Measurements from ENCODE around the gene OR2A25.
"Not testable (repeated sequence)": the region's sequence is repeated elsewhere in the genome, so short reads cannot be mapped to it uniquely, and the experiment has no call there.

Gene OR2A25, protein sequence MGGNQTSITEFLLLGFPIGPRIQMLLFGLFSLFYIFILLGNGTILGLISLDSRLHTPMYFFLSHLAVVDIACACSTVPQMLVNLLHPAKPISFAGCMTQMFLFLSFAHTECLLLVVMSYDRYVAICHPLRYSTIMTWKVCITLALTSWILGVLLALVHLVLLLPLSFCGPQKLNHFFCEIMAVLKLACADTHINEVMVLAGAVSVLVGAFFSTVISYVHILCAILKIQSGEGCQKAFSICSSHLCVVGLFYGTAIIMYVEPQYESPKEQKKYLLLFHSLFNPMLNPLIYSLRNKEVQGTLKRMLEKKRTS

DNA sequence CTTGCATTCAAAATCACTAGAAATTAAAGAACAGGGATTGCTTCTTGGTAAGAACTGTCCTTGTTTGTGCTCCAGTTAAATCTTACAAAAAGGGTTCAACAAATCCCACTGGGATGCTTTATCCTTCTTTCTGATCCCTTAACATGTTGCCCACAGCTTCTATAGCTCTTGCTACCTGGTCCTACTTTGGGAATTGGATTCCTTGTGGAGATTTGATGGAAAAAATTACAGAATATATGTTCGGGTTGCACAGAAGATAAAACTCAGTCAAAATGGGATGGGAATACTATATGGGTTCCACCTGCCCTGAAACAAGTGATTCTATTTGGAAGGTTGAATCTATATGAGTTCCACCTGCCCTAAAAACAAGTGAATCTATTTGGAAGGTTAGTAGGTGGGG lies at the start of gene OR2A25:
OR2A25 (plus strand) TSS at position 301 of the 400 bp plus-strand sequence. CDS start 4,409 bp downstream, outside the sequence.
- in situ Hi-C loops (cut with MboI; ENCODE audit: low sequenced_read_pairs), result no loop called here

- in situ Hi-C loops (cut with MboI; ENCODE audit: low sequenced_read_pairs), result no loop called here
Observed at GRCh38 chr7:144020340-144020739, 49.3 kb upstream of the OR2A25 start.

- in situ Hi-C loops (cut with MboI; ENCODE audit: low sequenced_read_pairs), result no loop called here
Observed at GRCh38 chr7:144022169-144022568, 47.4 kb upstream of the OR2A25 start.

GRCh38 chr7:144023171-144023827 lies 46.3 kb upstream of the OR2A25 start:
- in situ Hi-C loops (cut with MboI; ENCODE audit: low sequenced_read_pairs), result no loop called here

GRCh38 chr7:144024213-144024612 lies 45.4 kb upstream of the OR2A25 start:
- in situ Hi-C loops (cut with MboI; ENCODE audit: low sequenced_read_pairs), result no loop called here

- in situ Hi-C loops (cut with MboI; ENCODE audit: low sequenced_read_pairs), result no loop called here
Observed at GRCh38 chr7:144026203-144026883, 43.3 kb upstream of the OR2A25 start.

DNA sequence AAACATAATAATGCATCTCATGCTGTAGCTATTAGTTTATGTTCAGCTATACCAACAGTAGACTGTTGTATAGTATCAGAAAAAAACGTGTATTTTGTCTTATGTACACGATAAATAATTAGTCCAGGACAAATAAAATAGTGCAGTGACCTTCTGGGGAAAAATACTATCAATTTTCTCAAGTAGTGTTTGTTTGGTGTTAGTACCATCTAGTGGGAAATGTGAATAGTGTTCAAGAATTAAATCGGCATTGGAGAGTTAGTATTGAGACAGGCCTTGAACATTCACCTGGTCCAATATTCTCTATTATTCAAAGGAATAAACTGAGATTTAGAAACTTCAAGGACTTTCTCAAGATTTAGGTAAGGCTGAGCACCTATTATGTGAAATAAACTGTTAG lies 42.5 kb upstream of the OR2A25 start:
- in situ Hi-C loops (cut with MboI; ENCODE audit: low sequenced_read_pairs), result no loop called here

GRCh38 chr7:144027974-144028373 lies 41.6 kb upstream of the OR2A25 start:
- in situ Hi-C loops (cut with MboI; ENCODE audit: low sequenced_read_pairs), result no loop called here

- in situ Hi-C loops (cut with MboI; ENCODE audit: low sequenced_read_pairs), result no loop called here
Observed at GRCh38 chr7:144028547-144028946, 41.1 kb upstream of the OR2A25 start.

- in situ Hi-C loops (cut with MboI; ENCODE audit: low sequenced_read_pairs), result no loop called here
Observed at GRCh38 chr7:144032516-144032915, 37.1 kb upstream of the OR2A25 start.

GRCh38 chr7:144032985-144033709 lies 36.5 kb upstream of the OR2A25 start:
- in situ Hi-C loops (cut with MboI; ENCODE audit: low sequenced_read_pairs), result no loop called here

GRCh38 chr7:144035385-144035784 lies 34.2 kb upstream of the OR2A25 start:
- in situ Hi-C loops (cut with MboI; ENCODE audit: low sequenced_read_pairs), result no loop called here

- in situ Hi-C loops (cut with MboI; ENCODE audit: low sequenced_read_pairs), result no loop called here
Observed at GRCh38 chr7:144036302-144036885, 33.2 kb upstream of the OR2A25 start.

GRCh38 chr7:144037414-144038035 lies 32.1 kb upstream of the OR2A25 start:
- in situ Hi-C loops (cut with MboI; ENCODE audit: low sequenced_read_pairs), result no loop called here

DNA sequence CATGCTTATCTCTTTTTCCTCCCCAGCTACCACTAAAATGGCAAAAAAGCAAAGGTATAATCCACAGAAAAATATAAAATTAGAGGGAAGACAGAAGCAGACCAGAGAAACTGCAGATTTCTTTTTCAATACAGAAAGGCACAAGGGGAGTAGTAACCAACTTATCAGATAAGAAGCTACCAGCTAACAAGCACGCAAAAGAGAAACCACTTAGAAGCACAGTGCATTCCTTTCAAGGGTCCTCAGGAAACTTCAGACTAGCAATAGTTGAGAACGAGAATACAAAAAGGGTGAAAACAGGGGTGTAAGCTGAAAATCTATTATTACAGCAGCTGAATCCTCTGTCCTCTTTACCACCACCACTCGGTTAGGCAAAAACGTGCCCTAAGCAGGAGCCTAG lies 30.7 kb upstream of the OR2A25 start:
- in situ Hi-C loops (cut with MboI; ENCODE audit: low sequenced_read_pairs), result no loop called here

- in situ Hi-C loops (cut with MboI; ENCODE audit: low sequenced_read_pairs), result no loop called here
Observed at GRCh38 chr7:144048648-144049047, 21.0 kb upstream of the OR2A25 start, which contains the start of gene OR2A5. OR2A5 (plus strand) TSS chr7:144048948; CDS start chr7:144050402, 1,454 bp downstream.

GRCh38 chr7:144049491-144049890 lies 20.1 kb upstream of the OR2A25 start:
- in situ Hi-C loops (cut with MboI; ENCODE audit: low sequenced_read_pairs), result no loop called here

DNA sequence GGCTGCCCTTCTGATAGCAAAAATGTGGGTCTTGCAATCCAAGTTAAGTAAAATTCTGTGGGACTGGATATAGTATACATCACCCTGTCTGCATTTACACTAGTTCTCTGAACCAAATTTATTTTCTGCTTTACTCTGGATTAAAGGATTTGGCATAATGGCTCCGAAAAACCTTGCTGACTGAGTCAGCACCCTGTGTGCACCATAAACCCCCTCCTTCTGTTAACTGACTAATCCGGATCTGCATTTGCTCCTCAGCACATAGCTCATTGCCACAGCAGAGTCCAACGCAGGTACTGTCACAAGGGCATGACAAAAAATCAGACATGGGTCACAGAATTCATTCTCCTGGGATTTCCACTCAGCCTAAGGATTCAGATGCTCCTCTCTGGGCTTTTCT lies 19.5 kb upstream of the OR2A25 start:
- in situ Hi-C loops (cut with MboI; ENCODE audit: low sequenced_read_pairs), result no loop called here

DNA sequence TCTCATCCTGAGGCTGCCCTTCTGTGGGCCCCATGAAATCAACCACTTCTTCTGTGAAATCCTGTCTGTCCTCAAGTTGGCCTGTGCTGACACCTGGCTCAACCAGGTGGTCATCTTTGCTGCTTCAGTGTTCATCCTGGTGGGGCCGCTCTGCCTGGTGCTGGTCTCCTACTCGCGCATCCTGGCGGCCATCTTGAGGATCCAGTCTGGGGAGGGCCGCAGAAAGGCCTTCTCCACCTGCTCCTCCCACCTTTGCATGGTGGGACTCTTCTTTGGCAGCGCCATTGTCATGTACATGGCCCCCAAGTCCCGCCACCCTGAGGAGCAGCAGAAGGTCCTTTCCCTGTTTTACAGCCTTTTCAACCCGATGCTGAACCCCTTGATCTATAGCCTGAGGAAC lies 18.7 kb upstream of the OR2A25 start:
- in situ Hi-C loops (cut with MboI; ENCODE audit: low sequenced_read_pairs), result not testable (repeated sequence)

- in situ Hi-C loops (cut with MboI; ENCODE audit: low sequenced_read_pairs), result no loop called here
Observed at GRCh38 chr7:144057954-144058353, 11.7 kb upstream of the OR2A25 start.

Measured in HL-60/S4 treated with retinoic acid at 250 ng/mL for 4 days and 3 days (cell line).